Measurements from ENCODE around the gene SZT2.
"Not testable (repeated sequence)": the region's sequence is repeated elsewhere in the genome, so short reads cannot be mapped to it uniquely, and the experiment has no call there.

SZT2 gene

DNA sequence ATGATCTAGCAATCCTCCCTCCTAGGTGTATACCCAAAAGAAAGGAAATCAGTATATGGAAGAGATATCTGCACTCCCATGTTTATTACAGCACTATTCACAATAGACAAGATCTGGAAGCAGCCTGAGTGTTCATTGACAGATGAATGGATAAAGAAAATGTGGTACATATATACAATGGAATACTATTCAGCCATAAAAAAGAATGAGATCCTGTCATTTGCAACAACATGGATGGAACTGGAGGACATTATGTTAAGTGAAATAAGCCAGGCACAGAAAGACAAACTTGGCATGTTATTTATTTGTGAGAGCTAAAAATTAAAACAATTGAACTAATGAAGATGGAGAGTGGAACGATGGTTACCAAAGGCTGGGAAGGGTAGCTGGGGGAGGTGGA lies 23.7 kb downstream of the SZT2 start:
- peak; percentile 92 for TF ChIP-seq ZNF8 (CRISPR knock-in tag; IDR thresholded peaks at IDR 0.05)
- not testable (repeated sequence) for ATAC-seq

DNA sequence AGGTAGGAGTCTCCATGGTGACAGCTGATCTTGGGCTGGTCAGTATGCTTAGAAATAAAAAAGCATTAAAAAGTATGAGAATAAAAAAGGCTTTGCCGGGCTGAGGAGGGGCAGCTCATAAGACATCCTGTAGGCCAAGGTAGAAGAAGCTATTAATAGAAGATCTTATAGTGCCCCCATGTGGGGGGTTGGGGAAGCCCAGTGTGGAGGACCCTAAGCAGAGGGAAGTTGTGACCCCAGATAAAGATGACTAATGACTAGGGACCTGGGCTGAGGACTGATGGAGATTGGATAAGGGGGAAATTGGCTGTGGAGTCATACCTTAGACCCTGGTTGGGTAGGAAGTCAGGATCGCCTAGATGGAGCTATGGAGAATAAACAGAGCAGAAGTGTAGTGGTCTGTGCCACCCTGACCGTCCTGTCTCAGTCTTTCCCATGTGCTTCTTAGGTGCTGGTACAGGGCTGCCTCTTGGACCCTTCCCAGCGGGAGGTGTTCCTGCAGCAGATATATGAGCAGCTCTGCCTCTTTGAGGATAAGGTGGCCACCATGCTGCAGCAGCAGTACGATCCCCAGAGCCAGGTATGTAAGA lies 25.0 kb downstream of the SZT2 start:
- TF ChIP-seq CSDC2 (CRISPR knock-in tag; IDR thresholded peaks at IDR 0.05), result no peak
- no peak for TF ChIP-seq OSR1 (CRISPR knock-in tag; IDR thresholded peaks at IDR 0.05)
- no peak for TF ChIP-seq PATZ1 (CRISPR knock-in tag; IDR thresholded peaks at IDR 0.05; ENCODE audit: borderline replicate concordance)
- no peak for TF ChIP-seq ZC3H10 (CRISPR knock-in tag; IDR thresholded peaks at IDR 0.05)
- no peak for TF ChIP-seq TCF4 (CRISPR knock-in tag; IDR thresholded peaks at IDR 0.05; ENCODE audit: borderline replicate concordance)
- TF ChIP-seq PPARA (CRISPR knock-in tag; IDR thresholded peaks at IDR 0.05; ENCODE audit: borderline replicate concordance), result no peak
- TF ChIP-seq RARB (CRISPR knock-in tag; IDR thresholded peaks at IDR 0.05), result no peak
- TF ChIP-seq TSHZ2 (CRISPR knock-in tag; IDR thresholded peaks at IDR 0.05), result no peak
- no peak for TF ChIP-seq ARNTL (CRISPR knock-in tag; IDR thresholded peaks at IDR 0.05; ENCODE audit: borderline replicate concordance, low read depth)
- no peak for TF ChIP-seq SNAI2 (CRISPR knock-in tag; IDR thresholded peaks at IDR 0.05)
- ATAC-seq, result peak; percentile 95

DNA sequence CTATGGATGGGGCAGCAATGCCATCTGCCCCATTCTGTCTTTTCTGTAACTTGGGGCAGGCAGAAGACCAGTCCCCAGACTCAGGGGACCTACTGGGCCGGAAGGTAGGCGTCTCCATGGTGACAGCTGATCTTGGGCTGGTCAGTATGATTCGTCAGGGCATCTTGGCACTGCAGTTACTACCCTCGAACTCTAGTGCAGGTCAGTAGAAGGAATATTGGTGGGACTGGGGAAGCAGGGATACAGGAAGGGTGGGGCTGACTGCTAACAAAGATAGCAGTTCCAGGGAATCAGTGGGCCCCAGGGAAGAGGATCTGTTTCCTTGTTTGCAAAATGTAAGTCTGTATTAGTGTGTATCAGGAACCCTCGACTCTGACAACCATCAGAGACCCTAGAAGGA lies 26.2 kb downstream of the SZT2 start:
- ATAC-seq, result no peak
- no peak for TF ChIP-seq CSDC2 (CRISPR knock-in tag; IDR thresholded peaks at IDR 0.05)
- no peak for TF ChIP-seq ZNF565 (CRISPR knock-in tag; conservative IDR thresholded peaks at IDR 0.05; ENCODE audit: low read depth)
- TF ChIP-seq GLIS3 (CRISPR knock-in tag; IDR thresholded peaks at IDR 0.05), result no peak
- no peak for TF ChIP-seq TCF4 (CRISPR knock-in tag; IDR thresholded peaks at IDR 0.05; ENCODE audit: borderline replicate concordance)
- TF ChIP-seq TSHZ2 (CRISPR knock-in tag; IDR thresholded peaks at IDR 0.05), result no peak
- no peak for TF ChIP-seq ISL1 (CRISPR knock-in tag; IDR thresholded peaks at IDR 0.05)
- TF ChIP-seq ZNF8 (CRISPR knock-in tag; IDR thresholded peaks at IDR 0.05), result no peak
- TF ChIP-seq, protein P1, sequence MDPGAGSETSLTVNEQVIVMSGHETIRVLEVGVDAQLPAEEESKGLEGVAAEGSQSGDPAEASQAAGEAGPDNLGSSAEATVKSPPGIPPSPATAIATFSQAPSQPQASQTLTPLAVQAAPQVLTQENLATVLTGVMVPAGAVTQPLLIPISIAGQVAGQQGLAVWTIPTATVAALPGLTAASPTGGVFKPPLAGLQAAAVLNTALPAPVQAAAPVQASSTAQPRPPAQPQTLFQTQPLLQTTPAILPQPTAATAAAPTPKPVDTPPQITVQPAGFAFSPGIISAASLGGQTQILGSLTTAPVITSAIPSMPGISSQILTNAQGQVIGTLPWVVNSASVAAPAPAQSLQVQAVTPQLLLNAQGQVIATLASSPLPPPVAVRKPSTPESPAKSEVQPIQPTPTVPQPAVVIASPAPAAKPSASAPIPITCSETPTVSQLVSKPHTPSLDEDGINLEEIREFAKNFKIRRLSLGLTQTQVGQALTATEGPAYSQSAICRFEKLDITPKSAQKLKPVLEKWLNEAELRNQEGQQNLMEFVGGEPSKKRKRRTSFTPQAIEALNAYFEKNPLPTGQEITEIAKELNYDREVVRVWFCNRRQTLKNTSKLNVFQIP (CRISPR knock-in tag; IDR thresholded peaks at IDR 0.05; ENCODE audit: borderline replicate concordance, low read depth), result no peak
- TF ChIP-seq ZNF70 (CRISPR knock-in tag; IDR thresholded peaks at IDR 0.05), result no peak
- no peak for TF ChIP-seq ESRRG (CRISPR knock-in tag; IDR thresholded peaks at IDR 0.05)
- no peak for TF ChIP-seq ZC3H10 (CRISPR knock-in tag; IDR thresholded peaks at IDR 0.05)
- TF ChIP-seq PATZ1 (CRISPR knock-in tag; IDR thresholded peaks at IDR 0.05; ENCODE audit: borderline replicate concordance), result no peak
- TF ChIP-seq ZFP30 (CRISPR knock-in tag; IDR thresholded peaks at IDR 0.05), result no peak
- TF ChIP-seq ZFP3 (CRISPR knock-in tag; IDR thresholded peaks at IDR 0.05), result no peak
- no peak for TF ChIP-seq OSR1 (CRISPR knock-in tag; IDR thresholded peaks at IDR 0.05)
- no peak for TF ChIP-seq RARB (CRISPR knock-in tag; IDR thresholded peaks at IDR 0.05)
- no peak for TF ChIP-seq SNAI2 (CRISPR knock-in tag; IDR thresholded peaks at IDR 0.05)
- TF ChIP-seq CREB5 (CRISPR knock-in tag; IDR thresholded peaks at IDR 0.05; ENCODE audit: low read depth), result no peak
